ENCODE measurements around the gene KAT5.

- no peak; the same call in 1 of the 2 replicates for TF ChIP-seq POLR2A (IDR thresholded peaks at IDR 0.05; ENCODE audit: low read depth, low read length)
- no peak for TF ChIP-seq POLR2AphosphoS5 (IDR thresholded peaks at IDR 0.05; ENCODE audit: low read depth, low read length)
- no peak for TF ChIP-seq TAF1 (IDR thresholded peaks at IDR 0.05; ENCODE audit: borderline replicate concordance, low read depth, low read length)
These were observed 2.4 kb downstream of the KAT5 start for GRCh38 chr11:65714433-65714832.

Measured in GM12892 (cell line).